HG03565 (cell line): ENCODE data around the gene SNRK.

Experiments used
- ATAC-seq: cut with Tn5 transposase; IDR thresholded peaks from one replicate; pipeline ENCODE4 v1.9.1; 2021; ENCODE audit warnings: mild to moderate bottlenecking, moderate library complexity; ENCODE audit not compliant: unreplicated experiment

The SNRK gene

GRCh38 chr3:43307226-43307625, 20.9 kb downstream of the SNRK start:
- ATAC-seq = no peak

DNA sequence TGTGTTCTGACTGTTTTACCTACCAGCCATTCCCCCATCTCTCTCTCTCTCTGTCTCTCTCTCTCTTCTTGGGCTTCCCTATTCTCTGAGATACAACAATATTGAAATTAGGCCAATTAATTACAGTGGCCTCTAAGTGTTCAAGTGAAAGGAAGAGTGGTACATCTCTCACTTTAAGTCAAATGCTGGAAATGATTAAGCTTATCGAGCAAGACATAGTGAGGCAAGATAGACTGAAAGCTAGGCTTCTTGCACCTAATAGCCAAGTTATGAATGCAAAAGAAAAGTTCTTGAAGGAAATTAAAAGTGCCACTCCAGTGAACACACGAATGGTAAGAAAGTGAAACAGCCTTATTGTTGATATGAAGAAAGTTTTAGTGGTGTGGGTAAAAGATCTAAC, 21.3 kb downstream of the SNRK start:
- no peak for ATAC-seq

- ATAC-seq = no peak
Observed at GRCh38 chr3:43309372-43310305, 23.3 kb downstream of the SNRK start.

- ATAC-seq = no peak
Observed at GRCh38 chr3:43316783-43317460, 30.6 kb downstream of the SNRK start.

DNA sequence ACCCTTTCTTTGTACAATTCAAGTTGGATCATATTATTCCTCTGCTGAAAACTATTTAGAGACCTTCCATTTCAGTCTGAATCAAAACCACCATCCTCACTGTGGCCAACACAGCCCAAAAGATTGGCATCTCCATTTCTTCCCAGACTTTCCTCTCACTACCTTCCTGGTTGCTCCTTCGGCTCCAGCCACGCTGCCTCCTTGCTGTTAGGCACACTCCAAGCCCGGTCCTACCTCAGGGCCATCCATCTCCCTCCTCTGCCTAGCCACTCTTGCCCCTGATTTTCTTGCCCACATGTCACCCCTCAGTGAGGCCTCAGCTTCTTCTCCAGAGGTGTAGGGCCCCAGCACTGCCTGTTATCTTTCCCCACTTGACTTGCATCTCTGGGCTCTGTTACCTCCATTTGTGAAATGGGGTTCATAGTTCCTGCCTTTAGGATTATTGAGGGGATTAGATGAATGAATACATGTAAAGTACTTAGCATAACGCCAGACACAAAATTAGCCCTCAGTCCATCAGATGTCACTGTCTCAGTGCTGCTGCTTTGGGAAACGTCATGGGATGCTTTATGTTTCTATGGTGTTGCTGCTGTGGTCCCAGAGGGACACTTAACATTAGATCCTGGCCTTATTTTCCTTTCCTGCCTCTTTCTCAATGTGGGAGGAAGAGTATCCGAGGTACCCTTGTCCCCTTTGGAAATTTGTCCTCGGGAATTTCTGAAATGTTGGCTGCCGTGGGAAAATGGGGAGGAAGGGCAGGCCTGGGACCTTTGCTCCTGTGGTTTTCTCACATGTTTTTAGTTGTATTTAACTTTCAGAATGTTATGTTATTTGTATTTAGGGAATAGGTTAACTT, 31.3 kb downstream of the SNRK start:
- no peak for ATAC-seq

GRCh38 chr3:43319376-43319775, 33.0 kb downstream of the SNRK start:
- no peak for ATAC-seq

- ATAC-seq = no peak
Observed at GRCh38 chr3:43319794-43320193, 33.5 kb downstream of the SNRK start.

GRCh38 chr3:43320288-43320687, 33.9 kb downstream of the SNRK start:
- ATAC-seq = no peak

DNA sequence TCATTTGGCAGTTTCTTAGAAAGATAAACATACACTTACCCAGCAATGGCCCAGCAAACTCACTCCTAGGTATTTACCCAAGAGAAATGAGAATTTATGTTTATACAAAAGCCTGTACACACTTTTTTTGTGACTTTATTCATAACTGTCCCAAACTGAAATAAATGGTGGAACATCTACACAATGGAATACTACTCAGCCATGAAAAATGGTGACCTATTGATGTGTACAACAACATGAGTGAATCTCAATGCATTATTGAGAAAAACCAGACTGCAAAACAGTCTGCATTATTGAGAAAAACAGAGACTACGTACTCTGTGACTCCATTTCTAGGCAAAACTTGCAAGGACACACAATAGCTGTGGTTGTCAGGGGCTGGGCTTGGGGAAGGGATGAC, 37.2 kb downstream of the SNRK start:
- ATAC-seq = no peak

DNA sequence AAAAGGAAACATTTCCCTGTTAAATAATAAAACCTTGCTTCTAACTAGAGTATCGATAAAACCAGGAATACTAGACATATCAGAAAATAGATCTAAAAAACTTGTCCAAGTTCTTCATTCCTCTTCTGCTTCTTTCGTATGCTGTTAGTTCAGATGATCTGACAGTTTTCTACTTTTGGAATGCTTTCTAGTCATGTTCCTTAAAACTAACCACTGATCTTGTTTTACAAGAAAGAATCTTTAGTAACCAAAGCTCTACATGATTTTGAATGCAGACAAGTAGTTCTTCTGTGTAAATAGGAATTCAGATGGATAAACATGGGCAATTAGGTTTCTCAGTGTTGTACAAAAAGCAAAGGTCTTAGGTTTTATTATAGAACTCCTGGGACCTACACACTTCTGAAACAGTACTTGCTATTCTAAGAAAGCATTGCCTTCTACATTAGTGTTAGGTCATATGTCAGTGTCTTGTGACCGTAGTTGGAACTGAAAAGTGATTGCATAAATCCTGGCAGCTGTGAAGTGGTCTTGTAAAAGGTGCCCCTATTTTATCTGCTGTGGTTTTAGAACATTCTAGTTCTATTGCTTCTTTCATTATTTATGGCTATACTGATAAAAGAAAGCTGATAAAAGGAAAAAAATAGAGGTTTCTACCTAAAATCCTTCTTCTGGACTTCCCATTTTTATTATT, 40.7 kb downstream of the SNRK start:
- ATAC-seq = no peak

- ATAC-seq = no peak
Observed at GRCh38 chr3:43327582-43327979, 41.2 kb downstream of the SNRK start.

GRCh38 chr3:43328653-43329052, 42.3 kb downstream of the SNRK start:
- no peak for ATAC-seq

- no peak for ATAC-seq
Observed at GRCh38 chr3:43330981-43331380, 44.6 kb downstream of the SNRK start.

- ATAC-seq = no peak
Observed at GRCh38 chr3:43331381-43331780, 45.0 kb downstream of the SNRK start.

GRCh38 chr3:43334976-43335375, 48.6 kb downstream of the SNRK start:
- ATAC-seq = no peak

- no peak for ATAC-seq
Observed at GRCh38 chr3:43335799-43336198, 49.5 kb downstream of the SNRK start.

- ATAC-seq = no peak
Observed at GRCh38 chr3:43338295-43338694, 52.0 kb downstream of the SNRK start.

DNA sequence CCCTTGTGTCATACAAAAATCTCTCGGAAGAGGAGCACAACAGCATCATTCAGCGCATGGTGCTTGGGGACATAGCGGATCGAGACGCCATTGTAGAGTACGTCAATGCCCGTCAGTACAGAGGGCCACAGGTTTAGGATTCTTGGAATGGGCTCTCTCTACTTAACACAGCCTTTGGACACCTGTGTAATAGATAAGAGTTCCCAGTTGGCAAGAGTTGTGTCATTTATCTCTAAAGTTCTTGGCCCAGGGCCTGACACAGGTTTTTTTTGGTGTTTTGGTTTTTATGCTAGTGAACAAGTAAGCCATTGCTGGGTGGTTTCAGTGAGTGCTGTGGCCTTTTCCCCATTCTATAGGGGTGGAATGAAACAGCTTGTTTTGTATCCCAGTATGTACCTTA, 54.1 kb downstream of the SNRK start:
- ATAC-seq = no peak

- ATAC-seq = no peak
Observed at GRCh38 chr3:43341788-43342187, 55.4 kb downstream of the SNRK start.

DNA sequence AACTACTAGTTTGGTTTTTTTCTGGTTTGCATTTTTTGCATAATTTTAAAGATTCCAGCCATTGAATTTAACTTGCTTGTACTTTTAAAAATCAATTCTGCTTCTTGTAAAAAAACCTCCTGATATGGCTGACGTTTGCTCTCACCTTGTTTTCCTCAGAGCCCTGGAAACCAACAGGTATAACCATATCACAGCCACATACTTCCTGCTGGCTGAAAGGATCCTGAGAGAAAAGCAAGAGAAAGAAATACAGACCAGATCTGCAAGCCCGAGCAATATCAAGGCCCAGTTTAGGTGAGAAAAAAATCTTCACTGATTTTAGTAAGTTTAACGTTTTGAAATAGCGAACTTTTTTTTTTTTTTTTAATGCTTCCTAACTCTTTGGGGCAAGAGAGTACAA, 56.8 kb downstream of the SNRK start:
- no peak for ATAC-seq

GRCh38 chr3:43343815-43344214, 57.5 kb downstream of the SNRK start:
- ATAC-seq = no peak
